Activated CD4-positive, alpha-beta T cell treated with anti-CD3 and anti-CD28 coated beads, Interleukin-2, amount 50 U/mL, for 16 hours (primary cell): Measurements from ENCODE around the gene KCNQ1OT1.

Experiments
- DNase-seq: peaks from one replicate; pipeline ENCODE4 v3.0.0-alpha.2; 2020

The KCNQ1OT1 gene

GRCh38 chr11:2590965-2591754 lies 108.6 kb downstream of the KCNQ1OT1 start:
- DNase-seq: no peak

GRCh38 chr11:2590131-2590964 lies 109.4 kb downstream of the KCNQ1OT1 start:
- DNase-seq: no peak

DNA sequence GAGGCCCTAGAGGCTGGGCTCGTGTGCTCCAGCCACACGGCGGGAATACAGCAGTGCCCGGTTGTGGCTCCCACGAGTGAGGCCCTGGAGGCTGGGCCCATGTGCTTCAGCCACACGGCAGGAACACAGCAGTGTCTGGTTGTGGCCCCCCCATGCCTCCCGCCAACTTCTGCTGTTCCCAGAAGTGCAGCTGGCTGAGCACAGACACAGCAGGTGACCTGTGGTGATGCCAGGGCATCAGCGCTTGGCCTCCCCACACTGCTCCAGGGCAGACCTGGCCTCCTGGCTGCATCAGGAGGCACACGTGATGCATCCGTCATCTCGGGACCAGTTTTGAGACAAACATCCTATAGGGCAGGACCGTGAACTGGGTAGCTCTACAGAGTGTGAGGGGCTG lies 110.3 kb downstream of the KCNQ1OT1 start:
- DNase-seq: no peak

- DNase-seq: no peak
Observed at GRCh38 chr11:2588809-2589537, 110.8 kb downstream of the KCNQ1OT1 start.

DNA sequence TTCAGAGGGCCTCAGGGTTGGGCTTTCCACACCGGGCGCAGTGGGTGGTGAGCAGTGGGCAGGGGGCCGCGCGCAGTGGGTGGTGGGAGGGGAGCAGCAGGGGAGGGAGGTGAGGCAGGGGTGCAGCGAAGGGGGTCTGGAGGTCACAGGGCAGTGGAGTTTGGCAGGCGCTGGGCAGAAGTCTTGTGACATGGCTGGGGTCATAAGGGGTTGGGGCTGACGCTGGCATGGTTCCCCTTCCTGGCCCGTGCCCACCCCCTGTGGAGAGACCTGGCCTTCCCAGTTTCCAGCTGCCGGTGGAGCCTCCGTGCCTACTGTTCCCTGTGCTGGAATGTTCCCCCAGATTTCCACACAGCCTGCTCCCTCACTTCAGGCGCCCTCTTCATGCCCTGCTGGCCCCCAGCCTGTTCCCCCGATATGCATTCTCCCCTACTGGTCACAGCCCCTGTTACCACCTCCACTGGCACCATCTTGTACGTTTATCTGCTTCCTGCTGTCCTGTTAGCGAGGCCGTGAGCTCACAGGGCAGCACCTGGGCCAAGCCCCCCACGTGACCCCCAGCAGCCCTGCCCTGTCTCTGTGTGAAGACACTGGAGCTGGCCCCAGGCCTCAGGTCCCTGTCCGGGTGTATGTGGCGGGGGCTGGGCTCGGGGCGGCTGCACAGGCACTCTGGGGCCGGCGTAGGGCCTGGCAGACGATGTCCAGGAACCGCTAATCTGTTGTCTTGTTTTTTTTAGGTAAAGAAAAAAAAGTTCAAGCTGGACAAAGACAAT lies 111.6 kb downstream of the KCNQ1OT1 start:
- no peak for DNase-seq

GRCh38 chr11:2587132-2587930 lies 112.5 kb downstream of the KCNQ1OT1 start:
- no peak for DNase-seq

- DNase-seq: no peak
Observed at GRCh38 chr11:2586793-2587131, 113.0 kb downstream of the KCNQ1OT1 start.

DNA sequence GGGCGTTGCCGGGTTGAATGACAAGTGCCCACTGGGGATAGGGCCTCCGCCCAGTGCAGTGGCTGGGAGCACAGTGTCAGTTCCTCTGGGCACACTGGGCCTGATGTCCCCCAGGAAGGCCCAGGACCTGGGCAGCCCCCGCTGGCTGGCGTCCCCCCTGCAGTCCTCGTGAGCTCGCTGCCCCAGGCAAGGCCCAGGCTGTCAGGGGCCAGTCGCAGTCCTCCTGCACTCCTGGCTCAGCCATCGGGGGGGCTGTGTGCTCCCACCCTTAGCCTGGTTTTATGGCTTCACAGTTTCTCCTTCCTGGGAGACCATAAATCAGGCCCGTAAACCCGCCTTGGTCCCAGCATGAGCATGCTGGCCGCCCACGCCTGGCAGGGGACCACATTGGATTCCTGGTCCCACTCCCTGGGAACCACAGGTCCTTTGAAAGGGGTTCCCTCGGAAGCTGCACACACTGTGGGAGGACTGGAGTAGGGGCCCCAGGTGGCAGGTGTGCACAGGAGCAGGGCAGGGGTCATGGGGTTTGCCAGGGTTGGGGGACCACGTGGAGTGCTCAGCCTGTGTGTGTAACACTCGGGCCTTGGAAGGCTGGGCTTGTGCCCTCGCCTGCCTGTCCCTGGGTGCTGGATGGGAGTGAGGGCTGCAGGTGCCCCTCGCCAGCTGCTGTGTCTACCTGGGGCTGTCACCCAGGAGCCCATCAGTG lies 113.6 kb downstream of the KCNQ1OT1 start:
- DNase-seq: no peak

DNA sequence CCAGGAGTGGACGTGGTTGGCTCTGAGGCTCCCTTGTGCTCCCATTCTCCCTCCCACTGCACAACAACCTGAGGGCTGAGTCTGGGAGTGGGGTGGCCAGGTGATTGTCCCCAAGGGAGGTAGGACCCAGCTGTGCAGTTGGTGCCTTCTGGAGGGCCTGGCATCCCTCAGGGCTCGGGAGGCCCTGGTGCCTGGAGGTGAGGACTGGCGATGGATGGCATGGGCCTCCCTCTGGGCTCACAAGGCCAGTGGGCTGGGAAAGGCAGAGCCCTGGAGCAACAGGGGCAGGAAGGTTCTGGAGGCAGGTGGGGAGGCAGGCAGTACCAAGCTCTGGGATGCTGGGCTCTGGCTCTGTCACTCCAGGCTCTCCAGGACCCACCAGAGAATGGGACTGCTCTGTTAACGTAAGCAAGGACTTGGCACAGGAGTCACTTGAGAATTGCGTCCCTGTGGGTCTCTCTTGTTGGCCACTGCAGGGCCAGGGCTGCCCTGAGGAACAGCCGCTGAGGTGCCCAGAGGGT lies 114.2 kb downstream of the KCNQ1OT1 start:
- no peak for DNase-seq

- no peak for DNase-seq
Observed at GRCh38 chr11:2584812-2585565, 114.8 kb downstream of the KCNQ1OT1 start.

DNA sequence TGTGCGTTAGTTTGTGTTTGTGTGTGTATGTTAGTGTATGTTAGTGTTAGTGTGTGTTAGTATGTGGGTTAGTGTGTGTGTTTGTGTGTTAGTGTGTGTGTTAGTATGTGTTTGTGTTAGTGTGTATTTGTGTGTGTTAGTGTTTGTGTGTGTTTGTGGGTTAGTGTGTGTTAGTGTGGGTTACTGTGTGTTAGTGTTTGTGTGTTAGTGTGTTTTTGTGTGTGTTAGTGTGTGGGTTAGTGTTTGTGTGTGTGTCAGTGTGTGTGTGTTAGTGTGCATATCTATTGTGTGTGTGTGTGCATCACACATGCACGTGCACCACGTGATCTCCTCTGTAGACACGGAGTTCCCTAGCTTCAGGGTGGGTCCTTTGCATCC lies 115.4 kb downstream of the KCNQ1OT1 start:
- DNase-seq: no peak

DNA sequence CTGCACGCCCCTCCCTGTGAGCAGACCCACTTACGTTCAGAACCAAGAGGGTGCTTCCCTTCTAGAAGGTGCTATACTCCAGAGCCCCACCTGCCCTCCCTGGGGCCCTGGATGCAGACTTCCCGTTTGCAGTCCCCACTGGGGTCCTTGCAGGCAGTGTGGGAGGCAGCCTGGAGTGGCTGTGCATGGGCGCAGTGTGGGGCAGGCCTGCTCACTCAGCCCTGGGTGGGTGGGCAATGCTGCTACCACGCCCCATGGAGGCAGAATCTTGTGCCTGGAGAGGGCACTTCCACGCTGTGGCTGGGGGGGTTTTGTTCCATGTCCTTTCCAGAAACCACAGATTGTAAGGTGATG lies 116.2 kb downstream of the KCNQ1OT1 start:
- DNase-seq: no peak

GRCh38 chr11:2582946-2583604 lies 116.7 kb downstream of the KCNQ1OT1 start:
- DNase-seq: no peak

- DNase-seq: no peak
Observed at GRCh38 chr11:2582351-2582945, 117.3 kb downstream of the KCNQ1OT1 start.

DNA sequence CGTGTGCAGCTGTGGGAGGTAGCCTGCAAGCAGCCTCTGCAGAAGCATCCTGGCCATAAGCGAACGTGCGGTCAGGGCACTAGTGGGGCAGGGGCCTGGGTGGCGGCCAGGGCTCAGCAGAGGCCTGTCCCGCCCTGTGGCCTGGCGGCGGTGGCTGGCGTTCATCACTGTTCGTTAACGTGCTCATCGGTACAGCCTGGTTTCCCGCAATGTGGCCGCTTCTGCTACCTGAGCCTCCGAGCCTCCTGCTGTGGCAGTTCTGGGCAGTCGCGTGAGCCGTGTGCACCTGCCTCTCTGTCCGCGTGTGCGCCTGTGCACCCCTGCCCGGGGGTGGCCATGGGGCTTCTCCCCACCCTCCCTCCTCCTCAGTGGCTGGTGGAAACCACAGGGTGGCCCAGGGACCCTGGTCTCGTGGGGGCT lies 117.9 kb downstream of the KCNQ1OT1 start:
- DNase-seq: no peak

- no peak for DNase-seq
Observed at GRCh38 chr11:2581151-2581930, 118.5 kb downstream of the KCNQ1OT1 start.

DNA sequence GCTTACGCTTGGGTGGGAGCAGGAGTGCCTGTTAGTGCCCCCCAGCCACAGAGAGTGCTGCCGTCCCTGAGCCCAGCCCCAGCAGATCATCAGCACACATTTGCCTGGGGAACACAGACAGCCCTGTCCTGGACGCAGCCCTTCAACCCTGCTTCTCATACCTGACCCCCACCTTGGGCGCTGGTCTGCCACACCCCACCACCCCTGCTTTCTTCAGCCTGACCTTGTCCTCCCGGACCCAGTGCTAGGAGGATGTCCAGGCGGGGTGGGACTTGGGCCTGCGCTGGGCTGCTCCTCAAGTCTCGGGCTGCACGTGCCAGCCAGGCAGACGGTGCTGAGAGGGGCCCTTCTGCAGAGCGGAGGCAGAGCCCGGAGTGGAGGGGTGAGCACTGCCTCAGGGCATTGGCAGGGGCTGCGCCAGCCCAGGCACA lies 119.2 kb downstream of the KCNQ1OT1 start:
- no peak for DNase-seq

GRCh38 chr11:2580061-2580421 lies 119.8 kb downstream of the KCNQ1OT1 start:
- DNase-seq: no peak
